H7 (cell line): ENCODE results near the gene HNRNPLL. TPM values are rescaled to one million over a fixed set of nuclear protein-coding genes. Genes with fewer than 3 reads are reported as not detected.
A peak's percentile ranks its signal among the peaks of the same experiment; 100 is the strongest.
"Not testable (repeated sequence)": the region's sequence is repeated elsewhere in the genome, so short reads cannot be mapped to it uniquely, and the experiment has no call there.

ENCODE experiments used
- DNase-seq: peaks from one replicate; pipeline ENCODE4 v3.0.0; 2012
- H3K27me3 ChIP-seq: 2 replicates; pipeline ENCODE4 v1.6.0; 2011; ENCODE audit warnings: mild to moderate bottlenecking, low read length; ENCODE audit not compliant: control insufficient read depth, insufficient read depth
- H3K36me3 ChIP-seq: replicated peaks from 2 replicates; pipeline ENCODE4 v1.5.1; 2011; ENCODE audit warnings: low read length; ENCODE audit not compliant: control insufficient read depth, insufficient read depth
- H3K4me3 ChIP-seq: 2 replicates; pipeline ENCODE4 v1.5.1; 2011; ENCODE audit warnings: low read depth, mild to moderate bottlenecking, control low read depth, low read length, moderate library complexity; ENCODE audit not compliant: insufficient read depth
- total RNA-seq: library from RNA; depleted of rRNA; stranded (reverse); fragments of >200 nt; shearing (Covaris generic); gene quantifications from 2 replicates; pipeline ENCODE4 v1.2.3, GENCODE V29; 2014; rRNA removed

Gene HNRNPLL
- total RNA-seq: 71.6 and 72.1 TPM in 2 replicates

- peak within 1 kb of the TSS; percentile 89 for H3K4me3 ChIP-seq
- peak; percentile 99 for DNase-seq
- H3K36me3 ChIP-seq: no peaks in the 10 kb centered on the region
- no peaks in the 10 kb centered on the region for H3K27me3 ChIP-seq
Measured at GRCh38 chr2:38602732-38603401, at the start of gene HNRNPLL. Gene HNRNPLL (minus strand): TSS chr2:38602928. CDS start chr2:38602626, 302 bp downstream.

- no peak for DNase-seq
- Histone ChIP-seq H3K27me3 (no peaks in the 10 kb centered on the region), H3K4me3 (no peak overlapping the region), H3K36me3 (no peaks in the 10 kb centered on the region)
Measured at GRCh38 chr2:38650717-38651116, 48.0 kb upstream of the HNRNPLL start.

- H3K4me3 ChIP-seq: no peak overlapping the region
- H3K27me3 ChIP-seq: no peaks in the 10 kb centered on the region
- no peak for DNase-seq
- H3K36me3 ChIP-seq: no peaks in the 10 kb centered on the region
Measured at GRCh38 chr2:38650012-38650411, 47.3 kb upstream of the HNRNPLL start.

- H3K27me3 ChIP-seq: no peaks in the 10 kb centered on the region
- no peak overlapping the region for H3K4me3 ChIP-seq
- no peak for DNase-seq
- H3K36me3 ChIP-seq: no peaks in the 10 kb centered on the region
Measured at GRCh38 chr2:38649176-38649728, 46.5 kb upstream of the HNRNPLL start.

GRCh38 chr2:38648107-38648761 is 45.5 kb upstream of the HNRNPLL start:
- H3K27me3 ChIP-seq: no peaks in the 10 kb centered on the region
- DNase-seq: no peak

GRCh38 chr2:38643683-38644511 is 41.2 kb upstream of the HNRNPLL start:
- not testable (repeated sequence) for H3K27me3 ChIP-seq, DNase-seq, H3K36me3 ChIP-seq, H3K4me3 ChIP-seq

More at GRCh38 chr2:38648107-38648761, 45.5 kb upstream of the HNRNPLL start:
- no peaks in the 10 kb centered on the region for H3K36me3 ChIP-seq
- no peak overlapping the region for H3K4me3 ChIP-seq

GRCh38 chr2:38643021-38643671 is 40.4 kb upstream of the HNRNPLL start:
- Histone ChIP-seq H3K27me3 (no peaks in the 10 kb centered on the region), H3K4me3 (no peak overlapping the region), H3K36me3 (no peaks in the 10 kb centered on the region)
- DNase-seq: no peak

GRCh38 chr2:38642373-38643017 is 39.8 kb upstream of the HNRNPLL start:
- H3K4me3 ChIP-seq, DNase-seq, H3K36me3 ChIP-seq, H3K27me3 ChIP-seq: not testable (repeated sequence)

GRCh38 chr2:38636069-38636468 is 33.3 kb upstream of the HNRNPLL start:
- DNase-seq: no peak
- no peak overlapping the region for H3K4me3 ChIP-seq
- no peaks in the 10 kb centered on the region for H3K36me3 ChIP-seq
- H3K27me3 ChIP-seq: no peaks in the 10 kb centered on the region

- no peak for DNase-seq
- no peaks in the 10 kb centered on the region for H3K27me3 ChIP-seq
- no peak overlapping the region for H3K4me3 ChIP-seq
- H3K36me3 ChIP-seq: no peaks in the 10 kb centered on the region
Measured at GRCh38 chr2:38635139-38635538, 32.4 kb upstream of the HNRNPLL start.

- Histone ChIP-seq H3K27me3 (no peaks in the 10 kb centered on the region), H3K36me3 (no peaks in the 10 kb centered on the region), H3K4me3 (no peak overlapping the region)
- no peak for DNase-seq
Measured at GRCh38 chr2:38634684-38635083, 32.0 kb upstream of the HNRNPLL start.

- H3K4me3 ChIP-seq: no peak overlapping the region
- H3K36me3 ChIP-seq: no peaks in the 10 kb centered on the region
- no peaks in the 10 kb centered on the region for H3K27me3 ChIP-seq
- no peak for DNase-seq
Measured at GRCh38 chr2:38633895-38634294, 31.2 kb upstream of the HNRNPLL start.

- H3K4me3 ChIP-seq: no peak overlapping the region
- H3K36me3 ChIP-seq: no peaks in the 10 kb centered on the region
- DNase-seq: no peak
- no peaks in the 10 kb centered on the region for H3K27me3 ChIP-seq
Measured at GRCh38 chr2:38632980-38633379, 30.3 kb upstream of the HNRNPLL start.

- no peaks in the 10 kb centered on the region for H3K27me3 ChIP-seq
- no peaks in the 10 kb centered on the region for H3K36me3 ChIP-seq
- DNase-seq: no peak
- H3K4me3 ChIP-seq: no peak overlapping the region
Measured at GRCh38 chr2:38631976-38632375, 29.2 kb upstream of the HNRNPLL start.
